ENCODE data around the gene CA9. TPM values are rescaled to one million over a fixed set of nuclear protein-coding genes. Genes with fewer than 3 reads are reported as not detected.

The CA9 gene
- polyA plus RNA-seq, 3 donors: not detected

DNA sequence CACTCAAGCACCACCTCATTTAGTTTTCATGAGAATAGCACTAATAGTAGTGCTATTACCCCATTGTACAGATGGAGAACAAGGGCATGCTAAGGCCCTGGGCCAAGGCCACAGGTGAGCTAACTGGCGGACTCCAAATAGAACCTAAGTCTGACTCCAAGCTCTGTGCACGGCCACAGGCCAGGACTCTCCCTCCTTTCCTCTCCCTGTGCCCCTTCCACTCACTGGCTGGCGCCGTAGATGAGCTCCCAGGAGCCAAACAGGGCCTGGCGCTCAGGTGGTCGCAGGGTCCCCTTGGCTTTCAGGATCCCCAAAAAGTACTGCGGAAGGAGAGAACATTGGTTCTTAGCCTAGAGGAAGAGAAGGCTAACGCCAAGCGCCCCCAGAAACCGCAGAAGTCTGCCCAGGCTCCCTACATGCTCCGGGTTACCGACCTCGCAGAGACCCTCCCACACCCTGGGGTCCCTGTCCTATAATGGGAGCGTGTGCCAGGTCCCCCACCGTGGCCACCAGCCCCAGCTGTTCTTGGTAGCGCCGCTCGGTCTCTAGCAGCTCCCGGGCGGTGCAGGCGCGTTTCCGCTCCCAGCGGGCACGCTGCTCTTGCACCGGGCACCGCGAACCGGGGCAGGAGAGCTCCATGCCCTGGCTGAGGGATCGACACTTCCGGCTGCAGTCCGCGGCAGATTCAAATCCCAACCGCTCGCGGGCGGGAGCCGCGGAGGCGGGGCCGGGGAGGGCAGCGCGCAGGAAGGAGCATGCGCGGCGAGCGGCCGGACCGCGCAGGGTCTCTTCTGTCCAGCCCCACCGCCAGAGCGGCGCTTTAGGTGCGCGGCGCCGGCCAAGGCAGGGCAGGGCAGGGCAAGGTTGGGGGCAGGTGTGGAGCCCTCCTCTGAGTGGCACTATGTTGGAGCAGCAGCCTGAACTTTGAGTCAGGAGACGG lies 8.9 kb upstream of the CA9 start, which contains the start of gene ARHGEF39:
TSS of gene ARHGEF39 (minus strand) at position 665 of the 940 bp plus-strand sequence. CDS start at position 639, 26 bp downstream.
- H2AFZ ChIP-seq (ENCODE audit: insufficient read depth, low read depth, low read length, poor library complexity, severe bottlenecking): peak within 1 kb of the TSS; percentile 89
- peak; percentile 59 to 73 (median 73) for DNase-seq
- 6% methylated on average over 55 of the region's 58 CpGs for WGBS (ENCODE audit: insufficient coverage)
- Mint-ChIP-seq H3K9me3 (peaks cover 0 to 3% (median 1%) of the 10 kb centered on the region in 7 donors), H3K4me1 (peaks cover 43% of the 10 kb centered on the region), H3K36me3 (peaks cover 16 to 27% of the 10 kb centered on the region in 2 donors), H3K4me3 (peak within 1 kb of the TSS; percentile 83 to 91), H3K27me3 (ENCODE audit: low read depth in 3 of 3) (peaks cover 0 to 6% (median 3%) of the 10 kb centered on the region in 3 donors), H3K27ac (peak within 1 kb of the TSS in 4 of 7 donors; percentile 30 to 66 (median 34))
- intact Hi-C loops (cut with micrococcal nuclease): no loop called here
- TF ChIP-seq, protein P1, sequence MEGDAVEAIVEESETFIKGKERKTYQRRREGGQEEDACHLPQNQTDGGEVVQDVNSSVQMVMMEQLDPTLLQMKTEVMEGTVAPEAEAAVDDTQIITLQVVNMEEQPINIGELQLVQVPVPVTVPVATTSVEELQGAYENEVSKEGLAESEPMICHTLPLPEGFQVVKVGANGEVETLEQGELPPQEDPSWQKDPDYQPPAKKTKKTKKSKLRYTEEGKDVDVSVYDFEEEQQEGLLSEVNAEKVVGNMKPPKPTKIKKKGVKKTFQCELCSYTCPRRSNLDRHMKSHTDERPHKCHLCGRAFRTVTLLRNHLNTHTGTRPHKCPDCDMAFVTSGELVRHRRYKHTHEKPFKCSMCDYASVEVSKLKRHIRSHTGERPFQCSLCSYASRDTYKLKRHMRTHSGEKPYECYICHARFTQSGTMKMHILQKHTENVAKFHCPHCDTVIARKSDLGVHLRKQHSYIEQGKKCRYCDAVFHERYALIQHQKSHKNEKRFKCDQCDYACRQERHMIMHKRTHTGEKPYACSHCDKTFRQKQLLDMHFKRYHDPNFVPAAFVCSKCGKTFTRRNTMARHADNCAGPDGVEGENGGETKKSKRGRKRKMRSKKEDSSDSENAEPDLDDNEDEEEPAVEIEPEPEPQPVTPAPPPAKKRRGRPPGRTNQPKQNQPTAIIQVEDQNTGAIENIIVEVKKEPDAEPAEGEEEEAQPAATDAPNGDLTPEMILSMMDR (IDR thresholded peaks at IDR 0.05): no peak
- peaks cover 31% of the 10 kb centered on the region for H3K79me2 ChIP-seq (ENCODE audit: insufficient read depth, low read length)
- H3K9ac ChIP-seq (ENCODE audit: insufficient read depth, low read length, poor library complexity, severe bottlenecking): peak within 1 kb of the TSS; percentile 55
- no peaks in the 10 kb centered on the region for H3K27me3 ChIP-seq (ENCODE audit: control insufficient read depth in 2 of 2, insufficient read depth in 2 of 2, low read length in 2 of 2)
- H4K20me1 ChIP-seq (ENCODE audit: insufficient read depth, low read length): no peaks in the 10 kb centered on the region
- H3K27ac ChIP-seq (ENCODE audit: low read depth in 1 of 2, low read length in 2 of 2): no peak within 1 kb of the TSS
- peaks cover 23 to 39% of the 10 kb centered on the region in 2 donors for H3K4me1 ChIP-seq (ENCODE audit: control insufficient read depth in 1 of 2, insufficient read depth in 2 of 2, low read length in 2 of 2)
- peak within 1 kb of the TSS; percentile 87 for H3K4me2 ChIP-seq (replicated peaks; ENCODE audit: extremely low read depth, low read length, poor library complexity, severe bottlenecking)
- no peaks in the 10 kb centered on the region for H3K9me3 ChIP-seq (replicated peaks in 1 of 2; ENCODE audit: control insufficient read depth in 1 of 2, insufficient read depth in 1 of 2, low read length in 2 of 2)
- H3K36me3 ChIP-seq (replicated peaks in 1 of 2; ENCODE audit: control insufficient read depth in 1 of 2, insufficient read depth in 2 of 2, low read length in 2 of 2): peaks cover 10 to 14% of the 10 kb centered on the region in 2 donors
- H3K4me3 ChIP-seq (replicated peaks in 1 of 3; ENCODE audit: low read depth in 2 of 3, low read length in 3 of 3): peak within 1 kb of the TSS; percentile 50 to 83 (median 57)

DNA sequence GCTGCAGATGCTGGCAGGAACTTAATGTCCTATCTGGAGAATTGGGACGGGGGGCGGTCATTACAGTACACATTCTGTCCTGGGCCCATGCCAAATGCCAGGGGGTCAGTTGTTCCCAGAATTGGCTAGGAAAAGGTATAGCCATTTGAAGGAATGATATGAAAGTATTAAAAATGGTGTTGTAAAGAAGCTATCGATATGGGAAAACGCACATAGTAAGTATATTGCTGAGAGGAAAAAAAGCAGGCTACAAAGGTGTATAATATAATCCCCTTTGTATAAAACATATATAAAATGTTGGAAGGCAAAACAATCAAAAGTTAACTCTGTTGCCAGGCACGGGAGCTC lies 8.3 kb upstream of the CA9 start:
- Mint-ChIP-seq H3K9me3 (peaks cover 0 to 3% (median 1%) of the 10 kb centered on the region in 7 donors), H3K4me3 (peak overlapping the region; percentile 83 to 91), H3K4me1 (peaks cover 41% of the 10 kb centered on the region), H3K36me3 (peaks cover 11 to 20% of the 10 kb centered on the region in 2 donors), H3K27ac (peak overlapping the region in 3 of 7 donors; percentile 25 to 66 (median 32)), H3K27me3 (ENCODE audit: low read depth in 3 of 3) (peaks cover 0 to 6% (median 3%) of the 10 kb centered on the region in 3 donors)
- Histone ChIP-seq H3K4me1 (ENCODE audit: control insufficient read depth in 1 of 2, insufficient read depth in 2 of 2, low read length in 2 of 2) (peaks cover 23 to 39% of the 10 kb centered on the region in 2 donors), H3K36me3 (replicated peaks in 1 of 2; ENCODE audit: control insufficient read depth in 1 of 2, insufficient read depth in 2 of 2, low read length in 2 of 2) (peaks cover 6 to 9% of the 10 kb centered on the region in 2 donors), H3K4me3 (replicated peaks in 1 of 3; ENCODE audit: low read depth in 2 of 3, low read length in 3 of 3) (peak overlapping the region; percentile 50 to 83 (median 57)), H3K9ac (ENCODE audit: insufficient read depth, low read length, poor library complexity, severe bottlenecking) (peak overlapping the region; percentile 55), H2AFZ (ENCODE audit: insufficient read depth, low read depth, low read length, poor library complexity, severe bottlenecking) (peak overlapping the region; percentile 89), H3K9me3 (replicated peaks in 1 of 2; ENCODE audit: control insufficient read depth in 1 of 2, insufficient read depth in 1 of 2, low read length in 2 of 2) (no peaks in the 10 kb centered on the region), H3K27me3 (ENCODE audit: control insufficient read depth in 2 of 2, insufficient read depth in 2 of 2, low read length in 2 of 2) (no peaks in the 10 kb centered on the region), H3K79me2 (ENCODE audit: insufficient read depth, low read length) (peaks cover 31% of the 10 kb centered on the region), H3K4me2 (replicated peaks; ENCODE audit: extremely low read depth, low read length, poor library complexity, severe bottlenecking) (peak overlapping the region; percentile 87), H3K27ac (ENCODE audit: low read depth in 1 of 2, low read length in 2 of 2) (no peak overlapping the region), H4K20me1 (ENCODE audit: insufficient read depth, low read length) (no peaks in the 10 kb centered on the region)
- TF ChIP-seq, protein P1 (IDR thresholded peaks at IDR 0.05): no peak
- WGBS (ENCODE audit: insufficient coverage): 0% methylated on average over 2 of the region's 5 CpGs
- intact Hi-C loops (cut with micrococcal nuclease): no loop called here
- DNase-seq: no peak

Measured in CD14-positive monocyte (primary cell).